NT2/D1 (cell line): ENCODE measurements around the gene CARD9.

ENCODE experiments used
- DNase-seq: peaks from one replicate; pipeline ENCODE4 v3.0.0-alpha.2; 2011; ENCODE audit warnings: low read depth, low spot score
- H3K27me3 ChIP-seq: 2 replicates; pipeline ENCODE4 v1.6.0; 2011; ENCODE audit warnings: mild to moderate bottlenecking; ENCODE audit not compliant: insufficient read length, insufficient read depth
- H3K36me3 ChIP-seq: 2 replicates; pipeline ENCODE4 v1.6.1; 2011; ENCODE audit warnings: mild to moderate bottlenecking, low read length, mixed read lengths; ENCODE audit not compliant: insufficient read depth, insufficient read length
- H3K4me1 ChIP-seq: 2 replicates; pipeline ENCODE4 v1.5.1; 2011; ENCODE audit not compliant: insufficient read depth, insufficient read length
- H3K4me3 ChIP-seq: 2 replicates; pipeline ENCODE4 v1.5.1; 2011; ENCODE audit warnings: low read depth; ENCODE audit not compliant: insufficient read length
- H3K9ac ChIP-seq: 2 replicates; pipeline ENCODE4 v1.6.0; 2011; ENCODE audit warnings: low read depth; ENCODE audit not compliant: insufficient read length
- H3K9me3 ChIP-seq: 2 replicates; pipeline ENCODE4 v1.5.1; 2011; ENCODE audit warnings: mild to moderate bottlenecking, low read length; ENCODE audit not compliant: insufficient read depth
- SUZ12 ChIP-seq: IDR thresholded peaks from 2 replicates; pipeline ENCODE4 v1.6.1; 2011; ENCODE audit not compliant: insufficient read length, insufficient read depth; ENCODE audit errors: extremely low read depth
- YY1 ChIP-seq: IDR thresholded peaks from 2 replicates; pipeline ENCODE4 v1.6.1; 2011; ENCODE audit not compliant: insufficient read length, insufficient read depth
- ZNF274 ChIP-seq: IDR thresholded peaks from 2 replicates; pipeline ENCODE4 v1.6.1; 2011; ENCODE audit warnings: mild to moderate bottlenecking, low read depth, low read length

Gene CARD9

GRCh38 chr9:136329636-136330405, 43.6 kb downstream of the CARD9 start:
- peak overlapping the region; percentile 18 for H3K9ac ChIP-seq
- H3K27me3 ChIP-seq = no peaks in the 10 kb centered on the region
- H3K9me3 ChIP-seq = no peaks in the 10 kb centered on the region
- peaks cover 16% of the 10 kb centered on the region for H3K36me3 ChIP-seq
- H3K4me3 ChIP-seq = no peak overlapping the region
- H3K4me1 ChIP-seq = peaks cover 46% of the 10 kb centered on the region
- no peak for TF ChIP-seq YY1
- no peak for TF ChIP-seq ZNF274
- TF ChIP-seq SUZ12 = no peak
- no peak for DNase-seq

GRCh38 chr9:136329211-136329627, 44.2 kb downstream of the CARD9 start:
- no peak overlapping the region for H3K4me3 ChIP-seq
- DNase-seq = no peak
- no peaks in the 10 kb centered on the region for H3K27me3 ChIP-seq
- H3K4me1 ChIP-seq = peaks cover 51% of the 10 kb centered on the region
- no peak for TF ChIP-seq ZNF274
- no peak for TF ChIP-seq YY1
- TF ChIP-seq SUZ12 = no peak
- no peaks in the 10 kb centered on the region for H3K9me3 ChIP-seq
- H3K36me3 ChIP-seq = peaks cover 11% of the 10 kb centered on the region
- H3K9ac ChIP-seq = peak overlapping the region; percentile 72

GRCh38 chr9:136328622-136329041, 44.8 kb downstream of the CARD9 start:
- peak overlapping the region; percentile 72 for H3K9ac ChIP-seq
- DNase-seq = no peak
- TF ChIP-seq SUZ12 (no peak), ZNF274 (no peak), YY1 (no peak)
- no peaks in the 10 kb centered on the region for H3K27me3 ChIP-seq
- H3K9me3 ChIP-seq = no peaks in the 10 kb centered on the region
- H3K4me1 ChIP-seq = peaks cover 52% of the 10 kb centered on the region
- H3K36me3 ChIP-seq = peaks cover 7% of the 10 kb centered on the region
- H3K4me3 ChIP-seq = no peak overlapping the region

GRCh38 chr9:136328011-136328621, 45.4 kb downstream of the CARD9 start:
- Histone ChIP-seq H3K9ac (peak overlapping the region; percentile 72), H3K9me3 (no peaks in the 10 kb centered on the region), H3K27me3 (no peaks in the 10 kb centered on the region), H3K36me3 (peaks cover 7% of the 10 kb centered on the region), H3K4me1 (peaks cover 47% of the 10 kb centered on the region), H3K4me3 (peak overlapping the region; percentile 42)
- no peak for TF ChIP-seq ZNF274
- TF ChIP-seq SUZ12 = no peak
- TF ChIP-seq YY1 = no peak
- no peak for DNase-seq

- no peaks in the 10 kb centered on the region for H3K27me3 ChIP-seq
- TF ChIP-seq ZNF274 (no peak), YY1 (no peak), SUZ12 (no peak)
- H3K36me3 ChIP-seq = peaks cover 6% of the 10 kb centered on the region
- peak within 1 kb of the TSS; percentile 78 for H3K9ac ChIP-seq
- peaks cover 46% of the 10 kb centered on the region for H3K4me1 ChIP-seq
- H3K9me3 ChIP-seq = no peaks in the 10 kb centered on the region
- peak within 1 kb of the TSS; percentile 44 for H3K4me3 ChIP-seq
- DNase-seq = no peak
Measured at GRCh38 chr9:136327304-136327974, 46.0 kb downstream of the CARD9 start, which contains the start of gene GPSM1. GPSM1 (plus strand) TSS chr9:136327539; CDS start chr9:136327696, 157 bp downstream.

- H3K4me1 ChIP-seq = peaks cover 46% of the 10 kb centered on the region
- DNase-seq = no peak
- peak overlapping the region; percentile 44 for H3K4me3 ChIP-seq
- H3K27me3 ChIP-seq = no peaks in the 10 kb centered on the region
- H3K9ac ChIP-seq = peak overlapping the region; percentile 78
- H3K36me3 ChIP-seq = no peaks in the 10 kb centered on the region
- H3K9me3 ChIP-seq = no peaks in the 10 kb centered on the region
- TF ChIP-seq ZNF274 = no peak
- no peak for TF ChIP-seq SUZ12
- TF ChIP-seq YY1 = no peak
Measured at GRCh38 chr9:136326761-136327303, 46.6 kb downstream of the CARD9 start.
